HepG2 (cell line): ENCODE data around the gene SPRR4. TPM values are rescaled to one million over a fixed set of nuclear protein-coding genes. Genes with fewer than 3 reads are reported as not detected.

Experiments
- ATAC-seq: fragments of 200-7000 bp; cut with Tn5 transposase; 3 replicates; pipeline ENCODE4 v1.9.1; 2020; ENCODE audit warnings: mild to moderate bottlenecking, moderate library complexity
- BruUV-seq: library from RNA; stranded (reverse); fragments of 400-500 nt; replicated peaks from 2 replicates; lab custom pipeline; 2021; lab: Mats Ljungman, UMichigan
- CTCF ChIA-PET: fragments of 300-600 bp; formaldehyde crosslinking; extraction: SDS; loops from one replicate; lab custom pipeline; 2021; ENCODE audit warnings: low total read pairs, inconsistent platforms, low intra/inter-chr PET ratio; lab: Yijun Ruan, JAX
- POLR2A ChIA-PET: fragments of 350-600 bp; sonication (Branson Sonifier 250); formaldehyde crosslinking; loops from one replicate; lab custom pipeline; 2020; ENCODE audit warnings: antibody characterized with exemption, inconsistent platforms; lab: Yijun Ruan, JAX
- DNase-seq: peaks from one replicate; pipeline ENCODE4 v3.0.0-alpha.2; 2015; ENCODE audit warnings: low spot score
- FAIRE-seq: peaks from 3 replicates; lab custom pipeline; 2011; peaks lifted over from hg19 to GRCh38; lab: Jason Lieb, UNC
- H2AFZ ChIP-seq: one replicate; pipeline ENCODE4 v1.6.1; 2011; ENCODE audit warnings: low read length, inconsistent platforms
- H3K27ac ChIP-seq: fragments of 300-600 bp; 3 replicates; pipeline ENCODE4 v1.8.0; 2011; ENCODE audit warnings: mixed run types, mild to moderate bottlenecking, mixed read lengths, low read length, inconsistent platforms; ENCODE audit not compliant: insufficient read depth; ENCODE audit errors: extremely low read length
- H3K27me3 ChIP-seq, 2 experiments: fragments of 200-600 bp in 1 of 2; 2 replicates in 1 of 2; 3 replicates in 1 of 2; pipeline versions ENCODE4 v1.6.0 to v1.8.0; 2011; ENCODE audit warnings: low read length in 2 of 2, mild to moderate bottlenecking in 2 of 2, moderate library complexity in 2 of 2, inconsistent platforms in 1 of 2; ENCODE audit not compliant: insufficient read depth in 2 of 2, control insufficient read depth in 1 of 2
- H3K36me3 ChIP-seq, 2 experiments: fragments of 200-600 bp in 1 of 2; replicated peaks in 1 of 2; 2 replicates in 1 of 2; 3 replicates in 1 of 2; pipeline versions ENCODE4 v1.5.1 to v1.8.0; 2011; ENCODE audit warnings: low read length in 2 of 2, inconsistent platforms in 1 of 2; ENCODE audit not compliant: insufficient read depth in 2 of 2, control insufficient read depth in 1 of 2
- H3K4me1 ChIP-seq: 2 replicates; pipeline ENCODE4 v1.5.1; 2012; ENCODE audit warnings: low read length, inconsistent platforms; ENCODE audit not compliant: insufficient read depth
- H3K4me2 ChIP-seq: 2 replicates; pipeline ENCODE4 v1.6.0; 2011; ENCODE audit warnings: low read depth, low read length, inconsistent platforms
- H3K4me3 ChIP-seq, 3 experiments: fragments of 200-600 bp in 1 of 3; sonication (generic), shearing (Covaris generic) in 1 of 3; replicated peaks in 1 of 3; 2 replicates each; pipeline ENCODE4 v1.5.1; 2011 to 2016; ENCODE audit warnings: low read length in 3 of 3, inconsistent platforms in 2 of 3, low read depth in 2 of 3, mild to moderate bottlenecking in 2 of 3, control low read depth in 1 of 3, mixed read lengths in 1 of 3; ENCODE audit not compliant: insufficient read depth in 1 of 3
- H3K79me2 ChIP-seq: one replicate; pipeline ENCODE4 v1.6.1; 2011; ENCODE audit warnings: low read length, inconsistent platforms; ENCODE audit not compliant: insufficient read depth
- H3K9ac ChIP-seq: 2 replicates; pipeline ENCODE4 v1.6.0; 2011; ENCODE audit warnings: mild to moderate bottlenecking, low read depth, low read length, inconsistent platforms; ENCODE audit not compliant: insufficient read depth
- H3K9me3 ChIP-seq: 2 replicates; pipeline ENCODE4 v1.5.1; 2012; ENCODE audit warnings: mild to moderate bottlenecking, low read length
- H4K20me1 ChIP-seq: 2 replicates; pipeline ENCODE4 v1.6.0; 2011; ENCODE audit warnings: inconsistent platforms, mild to moderate bottlenecking, low read length, moderate library complexity; ENCODE audit not compliant: insufficient read depth
- ATF2 ChIP-seq: sonication (generic); formaldehyde crosslinking; IDR thresholded peaks from 2 replicates; pipeline ENCODE4 v1.4.0; 2020; ENCODE audit warnings: missing genetic modification reagents
- BCL6 ChIP-seq: IDR thresholded peaks from 2 replicates; pipeline ENCODE4 v1.6.1; 2016; ENCODE audit warnings: missing genetic modification reagents, missing compliant biosample characterization
- CBX5 ChIP-seq: sonication (generic); formaldehyde crosslinking; IDR thresholded peaks from 2 replicates; pipeline ENCODE4 v1.4.0; 2020; ENCODE audit warnings: missing genetic modification reagents, borderline replicate concordance
- GPN1 ChIP-seq: sonication (generic); formaldehyde crosslinking; IDR thresholded peaks from 2 replicates; pipeline ENCODE4 v1.5.1; 2020; ENCODE audit warnings: missing genetic modification reagents, borderline replicate concordance
- IKZF1 ChIP-seq: fragments of 450-650 bp; IDR thresholded peaks from 2 replicates; pipeline ENCODE4 v1.7.1; 2016
- KDM6A ChIP-seq: IDR thresholded peaks from 2 replicates; pipeline ENCODE4 v1.6.1; 2016; ENCODE audit warnings: low read depth
- SKI ChIP-seq: fragments of 450-650 bp; IDR thresholded peaks from one replicate; pipeline ENCODE4 v1.6.1; 2018; ENCODE audit warnings: mild to moderate bottlenecking; ENCODE audit not compliant: partially characterized antibody
- TBX3 ChIP-seq: fragments of 450-650 bp; IDR thresholded peaks from 2 replicates; pipeline ENCODE4 v1.6.1; 2017; ENCODE audit warnings: antibody characterized with exemption, mild to moderate bottlenecking, inconsistent platforms, borderline replicate concordance
- ZBTB8A ChIP-seq: sonication (generic); formaldehyde crosslinking; IDR thresholded peaks from 2 replicates; pipeline ENCODE4 v1.4.0; 2020; ENCODE audit warnings: mild to moderate bottlenecking, low read depth, missing genetic modification reagents, borderline replicate concordance
- ZNF251 ChIP-seq: sonication (generic); formaldehyde crosslinking; IDR thresholded peaks from 2 replicates; pipeline ENCODE4 v1.9.0; 2021; ENCODE audit warnings: mild to moderate bottlenecking, missing genetic modification reagents
- ZNF33A ChIP-seq: sonication (generic); formaldehyde crosslinking; IDR thresholded peaks from 2 replicates; pipeline ENCODE4 v1.5.1; 2020; ENCODE audit warnings: missing genetic modification reagents, mild to moderate bottlenecking, moderate library complexity, borderline replicate concordance
- ZNF687 ChIP-seq: sonication (generic); formaldehyde crosslinking; IDR thresholded peaks from 2 replicates; pipeline ENCODE4 v1.5.1; 2020; ENCODE audit warnings: mild to moderate bottlenecking, missing genetic modification reagents, moderate library complexity
- WGBS: methylation state at CpG from one replicate; pipeline ENCODE4 v1.1.6; 2017; ENCODE audit warnings: low lambda C conversion rate; 5-methylcytosine and 5-hydroxymethylcytosine counted together
- in situ Hi-C: cut with HindIII; loops from 2 replicates; pipeline ENCODE4 v1.10.0; 2017; ENCODE audit warnings: low pct_unique_long_range_greater_than_20kb; ENCODE audit not compliant: extremely low pct_ligation_motif_present
- intact Hi-C: fragments of 100-400 bp; cut with micrococcal nuclease; formaldehyde crosslinking; loops from one replicate; pipeline ENCODE4 v1.10.0; 2022; ENCODE audit not compliant: unreplicated experiment
- polyA plus RNA-seq, 8 experiments: library from polyadenylated mRNA; depleted of rRNA in 3 of 8; stranded (reverse) in 7 of 8; unstranded in 1 of 8; fragments of >200 nt; fragmentation: Illumina TruSeq in 4 of 8; extraction: Trizol in 4 of 8; gene quantifications; 2 replicates each; pipeline versions ENCODE4 v1.2.1 to v1.2.3, GENCODE V29; 2011 to 2016; ENCODE audit warnings: low read depth in 4 of 8, missing spikeins in 1 of 8, mixed read lengths in 1 of 8; ENCODE audit not compliant: insufficient read depth in 1 of 8
- total RNA-seq, 5 experiments: library from RNA; depleted of rRNA; stranded (reverse); fragments of >200 nt; fragmentation: Illumina TruSeq; extraction: Trizol; gene quantifications; 2 replicates each; pipeline ENCODE4 v1.2.3, GENCODE V29; 2016; ENCODE audit warnings: low read depth in 1 of 5

SPRR4 gene
- total and polyA plus RNA-seq, 2 of the 13 experiments (the other 11 are each of a cell fraction or from before 2014, with no cell fraction given), result not detected

GRCh38 chr1:152957561-152957960, 12.9 kb upstream of the SPRR4 start (continued):
- TF ChIP-seq GPN1 (CRISPR knock-in tag) (no peak), ZNF687 (no peak), TBX3 (no peak), CBX5 (CRISPR knock-in tag) (no peak), ZBTB8A (CRISPR knock-in tag) (no peak), IKZF1 (no peak), KDM6A (CRISPR knock-in tag) (no peak)

GRCh38 chr1:152959273-152959672, 11.2 kb upstream of the SPRR4 start:
- H3K4me2 ChIP-seq, result no peak overlapping the region
- no peak overlapping the region for H3K4me3 ChIP-seq
- H4K20me1 ChIP-seq, result no peaks in the 10 kb centered on the region
- ATAC-seq, result no peak
- H3K27ac ChIP-seq, result no peak overlapping the region
- no peak overlapping the region for H2AFZ ChIP-seq
- peaks cover 0 to 14% of the 10 kb centered on the region in 2 experiments; a peak in 1 of 5 replicates for H3K27me3 ChIP-seq
- intact Hi-C loops, result loop anchor here (10.0 kb wide), 1 partner anchor 64 kb away; no protein-coding TSS in a partner anchor
- 0% methylated on average over 1 of the region's 3 CpGs for WGBS
- TF ChIP-seq SKI, result no peak
- TF ChIP-seq ZNF251 (CRISPR knock-in tag), result no peak
- no peak for TF ChIP-seq BCL6 (CRISPR knock-in tag)
- no peak for TF ChIP-seq ZNF33A
- no peak for TF ChIP-seq ATF2
- no peak for FAIRE-seq
- ChIA-PET POLR2A (no interaction called here), CTCF (no interaction called here)
- H3K9ac ChIP-seq, result no peak overlapping the region
- H3K4me1 ChIP-seq, result no peaks in the 10 kb centered on the region
- no peaks in the 10 kb centered on the region for H3K36me3 ChIP-seq
- DNase-seq, result no peak
- BruUV-seq, result no TSS peak
- no peaks in the 10 kb centered on the region for H3K9me3 ChIP-seq
- no peaks in the 10 kb centered on the region for H3K79me2 ChIP-seq
- in situ Hi-C loops, result no loop called here
